ENCODE results near the gene MOGAT1. TPM values are rescaled to one million over a fixed set of nuclear protein-coding genes. Genes with fewer than 3 reads are reported as not detected.
"Not testable (repeated sequence)": the region's sequence is repeated elsewhere in the genome, so short reads cannot be mapped to it uniquely, and the experiment has no call there.

The MOGAT1 gene
- total RNA-seq, 1 experiment from 2014 or later = not detected

GRCh38 chr2:222715742-222716141 is 44.3 kb downstream of the MOGAT1 start:
- no peak overlapping the region for H3K27ac ChIP-seq (ENCODE audit: insufficient read length, low read depth, low read length)
- no peak overlapping the region for H3K23ac ChIP-seq (ENCODE audit: insufficient read length, low read depth, low read length)
- H3K9ac ChIP-seq (ENCODE audit: extremely low read depth, insufficient read length, low read length) = no peak overlapping the region
- no peak overlapping the region for H2BK20ac ChIP-seq (ENCODE audit: low read depth, low read length, poor library complexity, severe bottlenecking)
- H3K9me3 ChIP-seq (ENCODE audit: control insufficient read depth, low read depth, low read length) = no peaks in the 10 kb centered on the region
- H2BK5ac ChIP-seq (ENCODE audit: insufficient read length, low read length) = no peak overlapping the region
- no CpG with 5 or more reads among the region's 9 CpGs for WGBS (ENCODE audit: extremely low coverage, insufficient read length, low lambda C conversion rate)
- no peak overlapping the region for H2BK15ac ChIP-seq (ENCODE audit: low read depth, low read length)
- Mint-ChIP-seq H3K4me3 (no peak overlapping the region), H3K27me3 (ENCODE audit: low read depth) (no peaks in the 10 kb centered on the region), H3K4me1 (peaks cover 4 to 8% of the 10 kb centered on the region in 2 experiments), H3K9me3 (peaks cover 5 to 13% of the 10 kb centered on the region in 2 experiments), H3K36me3 (ENCODE audit: insufficient read depth in 1 of 3, low read depth in 3 of 3) (peaks cover 7 to 13% (median 11%) of the 10 kb centered on the region in 3 experiments; a peak in 5 of 7 replicates), H3K27ac (no peak overlapping the region)
- H3K79me2 ChIP-seq (ENCODE audit: insufficient read depth, low read length) = no peaks in the 10 kb centered on the region
- no peak overlapping the region for H2BK120ac ChIP-seq (ENCODE audit: low read depth, low read length, poor library complexity, severe bottlenecking)
- H3K18ac ChIP-seq (ENCODE audit: insufficient read length, low read depth, low read length) = no peak overlapping the region
- no peak overlapping the region for H2BK12ac ChIP-seq (ENCODE audit: insufficient read length, low read depth, low read length)
- H4K8ac ChIP-seq (replicated peaks; ENCODE audit: insufficient read length, low read depth, low read length) = no peak overlapping the region
- H3K4me1 ChIP-seq (ENCODE audit: insufficient read depth, low read length) = no peaks in the 10 kb centered on the region
- H3K4me2 ChIP-seq (ENCODE audit: insufficient read depth, insufficient read length, low read length) = no peak overlapping the region
- DNase-seq = no peak
- no peak overlapping the region for H2AK5ac ChIP-seq (ENCODE audit: insufficient read length, low read length)
- no peak overlapping the region for H4K5ac ChIP-seq (ENCODE audit: insufficient read length, low read depth, low read length)
- H3K79me1 ChIP-seq (ENCODE audit: insufficient read depth, low read depth, low read length, poor library complexity, severe bottlenecking) = no peaks in the 10 kb centered on the region
- H2AFZ ChIP-seq (ENCODE audit: low read length) = no peak overlapping the region
- no peak overlapping the region for H4K91ac ChIP-seq (ENCODE audit: insufficient read length, low read depth, low read length)
- no peaks in the 10 kb centered on the region for H4K20me1 ChIP-seq (ENCODE audit: control insufficient read depth, insufficient read depth, insufficient read length)
- no peak overlapping the region for H3T11ph ChIP-seq (ENCODE audit: low read length)
- no peak overlapping the region for H3K14ac ChIP-seq (ENCODE audit: insufficient read depth, low read length)
- no peak overlapping the region for H3K56ac ChIP-seq (ENCODE audit: insufficient read length, low read depth, low read length)
- TF ChIP-seq, protein P1, sequence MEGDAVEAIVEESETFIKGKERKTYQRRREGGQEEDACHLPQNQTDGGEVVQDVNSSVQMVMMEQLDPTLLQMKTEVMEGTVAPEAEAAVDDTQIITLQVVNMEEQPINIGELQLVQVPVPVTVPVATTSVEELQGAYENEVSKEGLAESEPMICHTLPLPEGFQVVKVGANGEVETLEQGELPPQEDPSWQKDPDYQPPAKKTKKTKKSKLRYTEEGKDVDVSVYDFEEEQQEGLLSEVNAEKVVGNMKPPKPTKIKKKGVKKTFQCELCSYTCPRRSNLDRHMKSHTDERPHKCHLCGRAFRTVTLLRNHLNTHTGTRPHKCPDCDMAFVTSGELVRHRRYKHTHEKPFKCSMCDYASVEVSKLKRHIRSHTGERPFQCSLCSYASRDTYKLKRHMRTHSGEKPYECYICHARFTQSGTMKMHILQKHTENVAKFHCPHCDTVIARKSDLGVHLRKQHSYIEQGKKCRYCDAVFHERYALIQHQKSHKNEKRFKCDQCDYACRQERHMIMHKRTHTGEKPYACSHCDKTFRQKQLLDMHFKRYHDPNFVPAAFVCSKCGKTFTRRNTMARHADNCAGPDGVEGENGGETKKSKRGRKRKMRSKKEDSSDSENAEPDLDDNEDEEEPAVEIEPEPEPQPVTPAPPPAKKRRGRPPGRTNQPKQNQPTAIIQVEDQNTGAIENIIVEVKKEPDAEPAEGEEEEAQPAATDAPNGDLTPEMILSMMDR (conservative IDR thresholded peaks at IDR 0.05) = no peak
- H3K4ac ChIP-seq (ENCODE audit: low read depth, low read length) = no peak overlapping the region
- H3K27me3 ChIP-seq (ENCODE audit: insufficient read depth, low read length) = no peaks in the 10 kb centered on the region
- H3K23me2 ChIP-seq (ENCODE audit: insufficient read length, low read depth, low read length, poor library complexity, severe bottlenecking) = no peaks in the 10 kb centered on the region

GRCh38 chr2:222719787-222720186 is 48.3 kb downstream of the MOGAT1 start:
- H3K4ac ChIP-seq (ENCODE audit: low read depth, low read length); H4K8ac ChIP-seq (replicated peaks; ENCODE audit: insufficient read length, low read depth, low read length); H2BK20ac ChIP-seq (ENCODE audit: low read depth, low read length, poor library complexity, severe bottlenecking); H4K91ac ChIP-seq (ENCODE audit: insufficient read length, low read depth, low read length); H3K23ac ChIP-seq (ENCODE audit: insufficient read length, low read depth, low read length); H4K5ac ChIP-seq (ENCODE audit: insufficient read length, low read depth, low read length); H2AK5ac ChIP-seq (ENCODE audit: insufficient read length, low read length); H3T11ph ChIP-seq (ENCODE audit: low read length); H3K56ac ChIP-seq (ENCODE audit: insufficient read length, low read depth, low read length); H3K4me2 ChIP-seq (ENCODE audit: insufficient read depth, insufficient read length, low read length); H3K79me2 ChIP-seq (ENCODE audit: insufficient read depth, low read length); H3K14ac ChIP-seq (ENCODE audit: insufficient read depth, low read length); H3K9ac ChIP-seq (ENCODE audit: extremely low read depth, insufficient read length, low read length); H3K4me3 Mint-ChIP-seq; H2BK12ac ChIP-seq (ENCODE audit: insufficient read length, low read depth, low read length); H3K4me1 Mint-ChIP-seq; H3K18ac ChIP-seq (ENCODE audit: insufficient read length, low read depth, low read length); H3K9me3 ChIP-seq (ENCODE audit: control insufficient read depth, low read depth, low read length); DNase-seq; H2BK15ac ChIP-seq (ENCODE audit: low read depth, low read length); H2AFZ ChIP-seq (ENCODE audit: low read length); H3K4me1 ChIP-seq (ENCODE audit: insufficient read depth, low read length); H2BK120ac ChIP-seq (ENCODE audit: low read depth, low read length, poor library complexity, severe bottlenecking); H3K23me2 ChIP-seq (ENCODE audit: insufficient read length, low read depth, low read length, poor library complexity, severe bottlenecking); H3K27me3 Mint-ChIP-seq (ENCODE audit: low read depth); H3K27ac ChIP-seq (ENCODE audit: insufficient read length, low read depth, low read length); H3K27me3 ChIP-seq (ENCODE audit: insufficient read depth, low read length); H4K20me1 ChIP-seq (ENCODE audit: control insufficient read depth, insufficient read depth, insufficient read length); H2BK5ac ChIP-seq (ENCODE audit: insufficient read length, low read length); H3K79me1 ChIP-seq (ENCODE audit: insufficient read depth, low read depth, low read length, poor library complexity, severe bottlenecking); H3K27ac Mint-ChIP-seq: not testable (repeated sequence)
- Mint-ChIP-seq H3K36me3 (ENCODE audit: insufficient read depth in 1 of 3, low read depth in 3 of 3) (peaks cover 10 to 25% (median 19%) of the 10 kb centered on the region in 3 experiments; a peak in 6 of 7 replicates), H3K9me3 (peaks cover 13 to 23% of the 10 kb centered on the region in 2 experiments)
- no CpG with 5 or more reads among the region's 1 CpG for WGBS (ENCODE audit: extremely low coverage, insufficient read length, low lambda C conversion rate)

Data from H9 (cell line).